ENCODE results near the gene SYT3. TPM values are rescaled to one million over a fixed set of nuclear protein-coding genes. Genes with fewer than 3 reads are reported as not detected.

SYT3 gene
- total and polyA plus RNA-seq, 2 of the 8 experiments (the other 6 are each of a cell fraction or from before 2014, with no cell fraction given), result 6.7 to 17.3 TPM

DNA sequence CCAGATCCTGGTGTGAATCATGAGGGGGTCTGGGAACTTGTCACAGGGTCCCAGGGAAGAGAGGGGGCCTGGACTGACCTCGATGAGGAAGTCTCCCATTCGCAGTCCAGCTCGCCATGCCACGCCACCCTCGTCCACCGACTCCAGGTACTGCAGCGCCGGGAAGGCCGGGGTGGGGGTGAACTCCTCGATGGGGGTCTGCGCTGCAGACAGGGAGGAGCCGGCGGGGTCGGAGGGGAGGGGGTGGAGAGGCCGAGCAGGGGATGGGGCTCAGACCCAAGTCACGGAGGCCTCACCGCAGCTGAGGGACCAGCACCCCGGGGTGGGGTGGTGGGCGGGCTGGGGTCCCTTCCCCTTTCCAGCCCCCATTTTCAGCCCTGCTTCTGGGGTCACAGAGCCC, 49.1 kb upstream of the SYT3 start:
- Histone ChIP-seq H3K27me3 (replicated peaks in 1 of 4; ENCODE audit: control insufficient read depth in 3 of 4, extremely low read depth in 1 of 4, insufficient read depth in 3 of 4, low read length in 3 of 4) (peaks cover 12 to 72% (median 63%) of the 10 kb centered on the region in 4 experiments), H3K4ac (replicated peaks; ENCODE audit: insufficient read length, low read depth, low read length) (no peak overlapping the region), H3K56ac (replicated peaks; ENCODE audit: insufficient read length, low read depth, low read length) (no peak overlapping the region), H3K14ac (ENCODE audit: insufficient read length) (no peak overlapping the region), H4K20me1 (replicated peaks in 1 of 2; ENCODE audit: control insufficient read depth in 1 of 2, insufficient read depth in 2 of 2, low read length in 2 of 2) (peaks cover 0 to 11% of the 10 kb centered on the region in 2 experiments), H3K23ac (ENCODE audit: insufficient read length) (no peak overlapping the region), H2BK120ac (replicated peaks; ENCODE audit: low read depth, low read length) (no peak overlapping the region), H2AK5ac (ENCODE audit: low read depth, low read length) (no peak overlapping the region), H3K4me2 (ENCODE audit: insufficient read depth in 1 of 2, low read depth in 2 of 2, low read length in 2 of 2) (no peak overlapping the region), H3K4me1 (replicated peaks in 1 of 4; ENCODE audit: control insufficient read depth in 3 of 4, insufficient read depth in 4 of 4, low read length in 3 of 4) (peaks cover 0 to 18% (median 13%) of the 10 kb centered on the region in 4 experiments; a peak in 6 of 7 replicates), H2AFZ (ENCODE audit: low read length) (no peak overlapping the region), H3K23me2 (ENCODE audit: low read depth, low read length) (peaks cover 5% of the 10 kb centered on the region; the same call in 1 of the 2 replicates), H2BK12ac (ENCODE audit: low read depth, low read length) (no peak overlapping the region), H3K79me1 (ENCODE audit: low read depth, low read length) (no peaks in the 10 kb centered on the region), H3K9me3 (ENCODE audit: insufficient read depth in 2 of 2, low read depth in 1 of 2, low read length in 1 of 2) (no peaks in the 10 kb centered on the region), H3K9ac (replicated peaks in 1 of 4; ENCODE audit: extremely low read depth in 1 of 4, low read depth in 3 of 4, low read length in 3 of 4) (no peak overlapping the region), H2BK5ac (ENCODE audit: low read depth, low read length) (no peak overlapping the region), H4K5ac (ENCODE audit: insufficient read length, low read depth, low read length) (no peak overlapping the region), H3K4me3 (ENCODE audit: extremely low read depth in 1 of 4, insufficient read depth in 2 of 4, low read depth in 3 of 4, low read length in 4 of 4) (no peak overlapping the region), H3K79me2 (ENCODE audit: control insufficient read depth in 1 of 2, insufficient read depth in 2 of 2, low read length in 2 of 2) (no peaks in the 10 kb centered on the region), H4K8ac (ENCODE audit: extremely low read depth, insufficient read depth, low read length) (no peak overlapping the region), H2BK20ac (ENCODE audit: low read length) (no peak overlapping the region), H2BK15ac (ENCODE audit: low read length) (no peak overlapping the region), H3K27ac (ENCODE audit: low read depth, low read length) (no peak overlapping the region), H3K36me3 (ENCODE audit: control insufficient read depth in 2 of 4, insufficient read depth in 4 of 4, low read length in 3 of 4) (no peaks in the 10 kb centered on the region), H3K18ac (ENCODE audit: extremely low read depth, low read length) (no peak overlapping the region), H4K91ac (replicated peaks; ENCODE audit: insufficient read length, low read length) (no peak overlapping the region)
- no peak for DNase-seq (ENCODE audit: low read depth in 1 of 2, low spot score in 2 of 2)
- POLR2A ChIA-PET (ENCODE audit: partially characterized antibody), result interaction anchor here (1.0 kb wide), 1 partner anchor 106 kb away, joined by 4 read pairs; no protein-coding TSS in a partner anchor
- CTCF ChIA-PET (ENCODE audit: partially characterized antibody), result interaction anchor here (1.0 kb wide), 1 partner anchor 151 kb away, joined by 3 read pairs; no protein-coding TSS in a partner anchor
- FAIRE-seq, result no peak
- 93% methylated on average over 6 of the region's 19 CpGs; no CpG with 5 or more reads in 1 of the 2 experiments for WGBS, 2 experiments (ENCODE audit: extremely low coverage in 1 of 2, insufficient coverage in 1 of 2, insufficient read length in 1 of 2, insufficient replicate concordance in 2 of 2, low coverage in 1 of 2, low lambda C conversion rate in 2 of 2, missing lambda C conversion rate in 1 of 2)
- TF ChIP-seq SIN3A (conservative IDR thresholded peaks at IDR 0.05 in 1 of 2, IDR thresholded peaks at IDR 0.05 in 1 of 2; ENCODE audit: low read depth in 1 of 2, low read length in 2 of 2), result no peak
- no peak for TF ChIP-seq SRF (IDR thresholded peaks at IDR 0.05; ENCODE audit: low read depth, low read length)
- TF ChIP-seq BACH1 (IDR thresholded peaks at IDR 0.05; ENCODE audit: low read length), result no peak
- TF ChIP-seq, protein P1, sequence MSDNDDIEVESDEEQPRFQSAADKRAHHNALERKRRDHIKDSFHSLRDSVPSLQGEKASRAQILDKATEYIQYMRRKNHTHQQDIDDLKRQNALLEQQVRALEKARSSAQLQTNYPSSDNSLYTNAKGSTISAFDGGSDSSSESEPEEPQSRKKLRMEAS (IDR thresholded peaks at IDR 0.05), result no peak
- no peak for TF ChIP-seq BRCA1 (IDR thresholded peaks at IDR 0.05; ENCODE audit: low read depth, low read length)

All from H1 (cell line).